CD4-positive, alpha-beta T cell treated with Interleukin-2 at 100 ng/mL for 4 hours (primary cell): ENCODE data around the gene POLD3.
A peak's percentile ranks its signal among the peaks of the same experiment; 100 is the strongest.

Experiments used
- DNase-seq: peaks from one replicate; pipeline ENCODE4 v3.0.0-alpha.2; 2020; ENCODE audit warnings: low spot score

Gene POLD3

GRCh38 chr11:74673693-74674360, 81.4 kb downstream of the POLD3 start:
- DNase-seq: no peak

GRCh38 chr11:74675761-74676160, 83.4 kb downstream of the POLD3 start:
- DNase-seq: no peak

GRCh38 chr11:74676596-74676995, 84.2 kb downstream of the POLD3 start:
- no peak for DNase-seq

GRCh38 chr11:74677131-74677530, 84.7 kb downstream of the POLD3 start:
- DNase-seq: no peak

DNA sequence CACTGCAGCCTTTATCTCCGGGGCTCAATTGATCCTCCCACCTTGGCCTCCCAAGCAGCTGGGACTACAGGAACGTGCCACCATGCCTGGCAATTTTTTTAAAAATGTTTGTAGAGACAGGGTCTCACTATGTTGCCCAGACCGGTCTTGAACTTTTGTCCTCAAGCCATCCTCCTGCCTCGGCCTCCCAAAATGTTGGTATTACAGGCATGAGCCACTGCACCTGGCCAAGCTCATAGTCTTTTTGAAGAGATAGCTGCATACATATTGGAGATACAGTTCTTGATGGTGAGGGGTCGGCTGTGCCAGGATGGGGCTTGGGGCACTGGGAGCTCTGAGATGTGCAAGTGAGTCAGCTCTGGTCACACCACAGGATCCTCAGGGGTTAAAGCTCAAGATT, 85.7 kb downstream of the POLD3 start:
- no peak for DNase-seq

GRCh38 chr11:74678591-74679512, 86.5 kb downstream of the POLD3 start:
- DNase-seq: no peak

DNA sequence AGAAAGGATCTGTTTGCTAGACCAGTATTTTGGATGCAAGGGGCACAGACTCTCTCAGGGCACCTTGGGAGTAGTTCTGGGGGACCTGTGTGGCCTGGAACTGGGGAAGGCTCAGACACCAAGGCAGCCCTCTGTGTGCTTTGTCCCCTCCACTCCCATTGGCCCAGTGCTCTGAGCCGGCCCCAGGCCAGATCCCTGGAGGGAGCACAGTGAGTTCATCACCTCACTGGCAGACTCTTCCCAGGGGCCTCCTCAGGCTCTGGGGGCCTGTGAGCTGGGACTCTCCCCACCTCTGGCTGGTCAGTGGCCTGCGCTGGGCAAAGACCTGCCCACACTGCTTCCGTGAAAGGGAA, 87.1 kb downstream of the POLD3 start:
- no peak for DNase-seq

- DNase-seq: no peak
These were observed 87.8 kb downstream of the POLD3 start for GRCh38 chr11:74680035-74680671.

- no peak for DNase-seq
These were observed 88.5 kb downstream of the POLD3 start for GRCh38 chr11:74680703-74681531.

- DNase-seq: no peak
These were observed 89.6 kb downstream of the POLD3 start for GRCh38 chr11:74681686-74682651.

DNA sequence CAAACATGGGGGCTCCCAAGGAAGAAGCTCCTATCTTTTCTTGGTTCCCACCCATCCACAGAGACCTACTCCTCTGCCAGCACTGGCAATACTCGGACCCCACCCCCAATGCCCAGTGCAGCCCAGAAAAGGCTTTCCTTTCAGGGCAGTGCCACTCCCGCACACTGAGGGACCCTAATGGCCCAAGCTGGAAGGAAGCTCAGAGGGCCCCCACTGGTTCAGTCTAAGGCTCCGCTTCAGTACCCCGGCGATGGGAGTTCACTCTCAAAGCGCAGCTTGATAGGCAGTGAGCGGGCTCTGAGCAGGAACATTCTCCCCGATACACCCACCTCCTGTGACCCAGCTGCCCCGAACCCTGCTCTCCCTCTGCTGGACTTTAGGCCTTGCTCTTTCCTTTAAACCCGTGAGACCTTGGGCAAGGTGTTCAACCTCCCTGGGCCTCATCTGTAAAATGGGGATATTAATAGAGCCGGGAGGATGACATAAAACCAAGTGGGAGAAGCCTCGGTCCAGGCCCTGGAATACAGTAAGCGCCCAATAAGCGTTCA, 90.4 kb downstream of the POLD3 start:
- no peak for DNase-seq

DNA sequence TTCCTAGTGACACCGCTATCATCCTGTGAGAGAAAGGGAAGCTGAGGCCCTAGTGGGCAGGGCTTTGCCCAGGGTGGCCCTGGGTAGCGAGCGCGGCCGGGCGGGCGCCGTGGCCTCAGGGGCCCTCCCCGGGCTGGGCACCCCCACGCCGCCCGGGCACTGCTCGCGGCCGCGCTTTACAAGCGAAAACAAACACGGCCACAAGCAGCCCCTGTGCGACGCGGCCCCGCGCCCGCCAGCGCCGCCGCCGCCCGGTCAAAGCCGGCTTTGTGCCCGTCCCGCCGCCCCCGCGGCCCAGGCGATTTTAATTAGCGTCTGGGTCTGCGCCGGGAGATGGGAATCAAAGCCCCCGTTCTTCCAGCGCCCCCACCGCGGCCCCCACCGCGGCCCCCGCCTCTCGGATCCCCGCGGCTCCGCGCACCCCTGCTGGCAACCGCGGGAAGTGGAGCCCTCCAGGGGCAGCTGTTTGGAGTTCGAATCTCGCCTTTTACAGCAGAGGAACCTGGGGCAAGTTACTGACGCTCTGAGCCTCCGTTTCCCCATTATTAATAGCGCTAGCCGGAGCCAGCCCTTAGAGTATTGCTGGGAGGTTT, 91.0 kb downstream of the POLD3 start:
- no peak for DNase-seq

DNA sequence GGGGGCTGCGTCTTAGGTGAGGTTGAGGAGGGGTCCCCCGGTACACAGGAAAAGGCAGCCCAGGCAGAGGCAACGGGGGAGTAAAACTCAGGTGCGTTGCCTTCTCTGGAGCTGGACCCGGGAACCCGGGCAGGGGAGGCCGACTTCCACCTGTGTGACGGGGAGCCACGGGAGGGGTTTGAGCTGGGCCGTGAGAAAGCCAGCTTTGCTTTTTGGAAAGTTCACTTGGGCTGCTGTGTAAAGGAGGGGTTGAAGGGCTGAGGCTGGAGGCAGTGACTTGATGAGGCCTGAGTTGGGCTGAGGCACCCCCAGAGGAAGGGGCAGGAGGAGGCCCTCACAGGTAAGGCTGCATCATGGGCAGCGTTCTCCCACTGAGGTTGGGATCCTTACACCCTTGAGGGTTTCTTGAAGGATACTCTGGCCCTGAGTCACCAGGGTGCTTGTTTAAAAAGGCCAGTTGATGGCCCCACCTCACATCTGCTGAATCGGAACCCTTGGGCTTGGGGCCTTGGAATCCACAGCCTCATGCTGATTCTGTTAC, 91.6 kb downstream of the POLD3 start:
- DNase-seq: no peak

- DNase-seq: no peak
These were observed 92.3 kb downstream of the POLD3 start for GRCh38 chr11:74684661-74685060.

- no peak for DNase-seq
These were observed 93.0 kb downstream of the POLD3 start for GRCh38 chr11:74685338-74685737.

DNA sequence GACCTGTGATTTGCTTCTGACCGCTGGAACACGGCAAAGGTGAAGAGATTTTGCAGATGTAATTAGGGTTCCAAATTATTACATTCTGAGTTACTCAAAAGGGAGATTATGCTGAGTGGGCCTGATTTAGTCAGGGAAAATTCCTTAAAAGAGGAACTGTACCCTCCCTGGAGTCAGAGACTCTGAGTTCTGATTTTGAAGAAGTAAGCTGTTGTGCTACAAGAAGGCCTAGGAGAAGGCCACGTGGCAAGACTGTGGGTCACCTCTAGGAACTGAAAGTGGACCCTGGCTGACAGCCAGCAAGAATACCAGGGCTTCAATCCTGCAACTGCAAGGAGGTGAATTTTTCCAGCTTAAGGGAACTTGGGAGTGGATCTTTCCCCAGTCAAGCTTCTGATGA, 93.5 kb downstream of the POLD3 start:
- DNase-seq: peak; percentile 5

DNA sequence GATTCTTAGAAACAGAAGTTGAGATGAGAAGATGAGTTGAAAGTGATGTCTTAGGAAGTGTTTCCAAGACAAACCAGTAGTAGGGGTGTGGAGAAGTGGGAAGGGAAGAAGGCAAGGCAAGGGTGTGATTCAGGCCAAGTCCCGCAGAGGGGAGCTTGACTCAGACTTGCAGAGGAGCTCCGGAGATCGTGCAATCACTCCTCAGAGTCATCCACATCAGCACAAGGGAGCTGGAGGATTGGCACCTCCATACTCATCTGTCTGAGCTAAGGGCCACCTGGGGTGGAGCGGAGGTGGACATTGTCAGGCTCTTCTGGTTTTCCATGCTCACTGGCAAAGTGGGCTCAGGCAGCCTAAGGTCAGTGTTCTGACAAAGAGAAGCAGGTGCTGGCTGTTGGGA, 94.4 kb downstream of the POLD3 start:
- no peak for DNase-seq

- no peak for DNase-seq
These were observed 95.0 kb downstream of the POLD3 start for GRCh38 chr11:74687237-74688023.

DNA sequence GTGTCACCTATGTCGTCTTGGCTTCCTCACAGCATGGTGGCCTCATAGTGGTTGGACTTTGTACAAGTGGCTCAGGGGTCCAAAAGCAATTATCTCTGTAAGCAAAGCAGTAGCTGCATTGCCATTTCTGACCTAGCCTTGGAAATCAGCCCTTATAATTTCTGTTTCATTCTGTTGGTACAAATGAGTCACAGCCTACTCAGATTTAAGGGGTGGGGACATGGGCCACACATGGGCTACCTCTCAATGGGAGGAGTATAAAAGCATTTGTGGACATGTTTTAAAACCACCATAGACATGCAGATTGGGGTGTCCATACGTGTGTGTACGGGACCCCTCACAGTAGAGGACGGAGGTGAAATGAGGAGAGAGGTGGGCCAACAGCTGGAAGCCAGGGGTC, 97.3 kb downstream of the POLD3 start:
- no peak for DNase-seq
